Neutrophil (primary cell): ENCODE data around the gene CREG2.

ENCODE experiments used
- H3K27ac ChIP-seq: fragments of 200-600 bp; sonication (generic); 2 replicates; pipeline ENCODE4 v1.5.1; 2016; ENCODE audit warnings: mild to moderate bottlenecking, moderate library complexity
- H3K27me3 ChIP-seq: fragments of 200-600 bp; sonication (generic); 2 replicates; pipeline ENCODE4 v1.6.0; 2016; ENCODE audit warnings: mild to moderate bottlenecking
- H3K36me3 ChIP-seq: fragments of 200-600 bp; sonication (generic); 2 replicates; pipeline ENCODE4 v1.5.1; 2017
- H3K4me1 ChIP-seq, 2 experiments: fragments of 200-600 bp in 1 of 2; sonication (generic) in 1 of 2; 1 replicate in 1 of 2; 2 replicates in 1 of 2; pipeline versions ENCODE4 v1.5.1 to v1.6.1; 2013 to 2016; ENCODE audit warnings: low read depth in 1 of 2, low read length in 1 of 2, mild to moderate bottlenecking in 1 of 2, moderate library complexity in 1 of 2; ENCODE audit not compliant: control insufficient read depth in 1 of 2, insufficient read depth in 1 of 2
- H3K4me3 ChIP-seq, 2 experiments: fragments of 200-600 bp in 1 of 2; sonication (generic) in 1 of 2; 1 replicate in 1 of 2; 2 replicates in 1 of 2; pipeline ENCODE4 v1.5.1; 2013 to 2016; ENCODE audit warnings: low read depth in 1 of 2, low read length in 1 of 2, mild to moderate bottlenecking in 1 of 2, moderate library complexity in 1 of 2
- H3K9me3 ChIP-seq: fragments of 200-600 bp; sonication (generic); 2 replicates; pipeline ENCODE4 v1.5.1; 2016
- TF ChIP-seq, protein P1 (sequence below): fragments of 200-600 bp; sonication (generic); IDR thresholded peaks from 2 replicates; pipeline ENCODE4 v1.5.1; 2016; ENCODE audit warnings: antibody characterized with exemption

Gene CREG2

DNA sequence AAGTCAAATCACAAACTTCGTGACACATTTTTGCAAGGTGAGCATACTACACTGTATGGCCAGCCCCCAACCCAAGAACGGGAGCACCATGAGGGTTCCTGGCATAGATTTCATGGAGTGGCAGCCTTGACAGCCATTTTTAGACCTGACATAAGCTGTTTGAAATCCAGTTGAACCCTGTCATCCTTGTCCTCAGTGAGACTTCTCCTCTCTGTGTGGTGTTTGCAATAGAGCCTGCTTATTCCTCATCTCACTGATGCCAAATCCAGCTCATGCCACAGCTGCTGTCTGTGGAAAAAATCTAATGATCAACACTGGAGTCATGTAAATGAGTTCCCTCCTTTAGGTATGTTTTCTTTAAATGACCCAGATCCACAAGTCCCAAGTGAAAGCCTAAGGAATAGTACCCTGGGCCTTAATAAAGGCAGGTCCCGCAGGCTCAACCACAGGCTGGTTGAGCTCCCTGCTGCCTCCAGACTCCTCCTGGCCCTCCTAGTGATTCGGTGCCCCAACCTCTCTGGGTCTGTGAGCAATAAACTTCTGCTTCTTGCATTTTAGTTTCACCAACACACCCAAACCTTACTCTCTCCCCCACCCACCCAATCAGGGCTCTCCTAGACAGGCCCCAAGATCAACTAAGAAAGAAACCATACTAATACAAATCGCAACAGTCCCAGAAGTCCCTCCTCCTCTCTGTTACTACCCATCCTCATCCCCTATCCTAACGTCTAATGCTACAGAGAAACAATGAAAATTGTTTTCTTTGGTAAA lies 8.4 kb upstream of the CREG2 start:
- peaks cover 3% of the 10 kb centered on the region for H3K27me3 ChIP-seq
- no peaks in the 10 kb centered on the region for H3K9me3 ChIP-seq
- TF ChIP-seq, protein P1, sequence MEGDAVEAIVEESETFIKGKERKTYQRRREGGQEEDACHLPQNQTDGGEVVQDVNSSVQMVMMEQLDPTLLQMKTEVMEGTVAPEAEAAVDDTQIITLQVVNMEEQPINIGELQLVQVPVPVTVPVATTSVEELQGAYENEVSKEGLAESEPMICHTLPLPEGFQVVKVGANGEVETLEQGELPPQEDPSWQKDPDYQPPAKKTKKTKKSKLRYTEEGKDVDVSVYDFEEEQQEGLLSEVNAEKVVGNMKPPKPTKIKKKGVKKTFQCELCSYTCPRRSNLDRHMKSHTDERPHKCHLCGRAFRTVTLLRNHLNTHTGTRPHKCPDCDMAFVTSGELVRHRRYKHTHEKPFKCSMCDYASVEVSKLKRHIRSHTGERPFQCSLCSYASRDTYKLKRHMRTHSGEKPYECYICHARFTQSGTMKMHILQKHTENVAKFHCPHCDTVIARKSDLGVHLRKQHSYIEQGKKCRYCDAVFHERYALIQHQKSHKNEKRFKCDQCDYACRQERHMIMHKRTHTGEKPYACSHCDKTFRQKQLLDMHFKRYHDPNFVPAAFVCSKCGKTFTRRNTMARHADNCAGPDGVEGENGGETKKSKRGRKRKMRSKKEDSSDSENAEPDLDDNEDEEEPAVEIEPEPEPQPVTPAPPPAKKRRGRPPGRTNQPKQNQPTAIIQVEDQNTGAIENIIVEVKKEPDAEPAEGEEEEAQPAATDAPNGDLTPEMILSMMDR, result no peak
- no peaks in the 10 kb centered on the region for H3K36me3 ChIP-seq
- H3K27ac ChIP-seq, result no peak overlapping the region
- H3K4me1 ChIP-seq, result peaks cover 19% of the 10 kb centered on the region in 2 experiments
- H3K4me3 ChIP-seq, result no peak overlapping the region

DNA sequence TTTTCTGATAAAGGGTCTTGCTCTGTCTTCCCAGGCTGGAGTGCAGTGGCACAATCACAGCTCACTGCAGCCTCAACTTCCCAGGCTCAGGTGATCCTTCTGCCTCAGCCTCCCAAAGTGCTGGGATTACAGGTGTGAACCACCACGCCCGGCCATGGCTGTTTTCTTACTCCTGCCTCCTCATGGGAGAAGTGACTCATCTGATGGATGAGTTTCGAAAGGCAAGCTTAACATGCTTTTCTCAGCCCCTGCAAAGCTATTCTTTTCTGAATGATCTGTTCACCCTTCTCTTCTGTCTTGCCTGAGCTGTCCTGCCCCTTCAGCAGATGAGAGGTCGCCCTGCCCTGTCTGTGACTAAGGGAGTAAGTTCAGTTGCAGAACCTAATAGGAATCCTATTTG lies 929 bp upstream of the CREG2 start:
- no peak overlapping the region for H3K4me3 ChIP-seq
- H3K27me3 ChIP-seq, result peaks cover 71% of the 10 kb centered on the region
- H3K4me1 ChIP-seq, result peaks cover 15 to 16% of the 10 kb centered on the region in 2 experiments
- no peak overlapping the region for H3K27ac ChIP-seq
- TF ChIP-seq, protein P1, result no peak
- no peaks in the 10 kb centered on the region for H3K36me3 ChIP-seq
- H3K9me3 ChIP-seq, result no peaks in the 10 kb centered on the region

DNA sequence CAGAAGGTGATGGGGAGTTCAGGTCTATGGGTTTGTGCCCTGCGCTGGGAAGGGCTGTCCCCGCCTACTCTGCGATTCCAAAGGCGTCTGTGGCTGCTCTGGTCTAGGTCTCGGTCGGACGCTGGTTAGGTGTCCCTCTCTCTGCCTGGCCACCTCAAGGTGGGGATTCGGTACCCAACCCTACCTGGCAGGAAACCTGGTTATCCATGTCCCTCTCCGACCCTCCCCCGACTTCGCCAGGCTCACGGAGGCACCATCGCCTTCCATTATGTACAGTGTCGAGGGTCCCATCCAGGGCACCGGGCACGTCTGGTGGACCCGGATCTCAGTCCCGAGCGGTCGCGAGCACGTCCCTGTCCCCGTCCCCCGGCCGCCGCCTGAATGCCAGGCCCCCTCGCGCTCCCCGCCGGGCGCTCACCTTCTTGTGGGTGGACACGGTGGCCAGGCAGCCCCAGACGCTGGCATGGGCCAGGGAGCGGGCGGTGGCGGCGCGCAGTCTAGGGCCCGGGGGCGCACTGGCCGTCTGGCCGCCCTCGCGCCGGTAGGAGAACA lies 628 bp downstream of the CREG2 start:
- H3K27ac ChIP-seq, result no peak overlapping the region
- peaks cover 15 to 16% of the 10 kb centered on the region in 2 experiments for H3K4me1 ChIP-seq
- H3K4me3 ChIP-seq, result peak overlapping the region; percentile 59
- H3K9me3 ChIP-seq, result no peaks in the 10 kb centered on the region
- peaks cover 75% of the 10 kb centered on the region for H3K27me3 ChIP-seq
- TF ChIP-seq, protein P1, result no peak
- no peaks in the 10 kb centered on the region for H3K36me3 ChIP-seq

DNA sequence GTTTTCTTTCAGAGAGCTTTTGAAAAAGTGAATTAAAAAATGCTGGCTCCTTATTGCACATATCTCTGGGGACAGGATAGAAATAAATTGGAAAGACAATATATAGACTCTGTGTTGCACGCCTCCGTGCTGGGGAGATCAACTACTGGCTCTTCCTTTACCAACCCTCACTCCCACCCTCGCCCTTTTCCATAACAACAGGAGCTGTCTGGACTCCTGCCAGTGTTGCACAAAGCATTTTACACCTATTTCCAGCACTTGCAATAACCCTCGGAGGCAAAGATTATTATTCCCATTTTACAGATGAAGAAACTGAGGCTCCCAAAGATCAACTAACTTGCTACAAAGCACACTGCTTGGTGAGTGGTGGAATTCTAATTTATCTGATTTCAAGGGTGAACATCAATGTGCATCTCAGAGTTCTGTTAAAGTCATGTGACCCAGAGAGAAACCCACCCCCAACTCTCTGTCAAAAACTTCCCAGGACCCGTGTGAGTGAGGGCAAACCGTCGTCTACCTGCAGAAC lies 4.2 kb downstream of the CREG2 start:
- no peak overlapping the region for H3K27ac ChIP-seq
- no peaks in the 10 kb centered on the region for H3K9me3 ChIP-seq
- H3K4me3 ChIP-seq, result no peak overlapping the region
- H3K36me3 ChIP-seq, result no peaks in the 10 kb centered on the region
- TF ChIP-seq, protein P1, result no peak
- peaks cover 15 to 16% of the 10 kb centered on the region in 2 experiments for H3K4me1 ChIP-seq
- H3K27me3 ChIP-seq, result peaks cover 58% of the 10 kb centered on the region

DNA sequence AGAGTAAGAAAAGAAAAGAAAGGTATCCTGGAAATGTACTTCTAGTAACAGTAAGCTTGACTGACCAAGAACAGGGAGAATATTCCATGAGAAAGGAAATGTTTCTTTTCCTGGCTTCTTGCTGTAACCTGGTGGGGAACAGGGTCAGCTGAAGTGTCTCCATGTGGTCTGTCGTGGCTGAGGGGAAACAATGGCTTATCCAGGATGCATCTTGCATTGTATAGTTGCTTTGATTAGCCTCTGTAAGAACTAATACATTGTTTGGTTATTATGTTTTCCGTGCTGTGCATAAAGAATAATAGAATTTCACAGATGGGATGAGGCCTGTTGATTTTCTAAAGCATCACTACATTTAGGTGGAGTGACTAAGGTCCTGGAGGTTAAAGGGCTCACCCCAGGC lies 4.9 kb downstream of the CREG2 start:
- H3K27me3 ChIP-seq, result peaks cover 51% of the 10 kb centered on the region
- TF ChIP-seq, protein P1, result no peak

More for the DNA sequence above, 4.9 kb downstream of the CREG2 start:
- Histone ChIP-seq H3K27ac (no peak overlapping the region), H3K36me3 (no peaks in the 10 kb centered on the region), H3K9me3 (no peaks in the 10 kb centered on the region), H3K4me1 (peaks cover 12 to 13% of the 10 kb centered on the region in 2 experiments), H3K4me3 (no peak overlapping the region)
